NCI-H2196 treated with DMSO at 0.1 percent for 48 hours (cell line): ENCODE measurements around the gene SNORC.

ENCODE experiments used
- DNase-seq: peaks from one replicate; lab custom pipeline; 2025; ENCODE audit not compliant: unreplicated experiment; lab: John Stamatoyannopoulos, UW

SNORC gene

DNA sequence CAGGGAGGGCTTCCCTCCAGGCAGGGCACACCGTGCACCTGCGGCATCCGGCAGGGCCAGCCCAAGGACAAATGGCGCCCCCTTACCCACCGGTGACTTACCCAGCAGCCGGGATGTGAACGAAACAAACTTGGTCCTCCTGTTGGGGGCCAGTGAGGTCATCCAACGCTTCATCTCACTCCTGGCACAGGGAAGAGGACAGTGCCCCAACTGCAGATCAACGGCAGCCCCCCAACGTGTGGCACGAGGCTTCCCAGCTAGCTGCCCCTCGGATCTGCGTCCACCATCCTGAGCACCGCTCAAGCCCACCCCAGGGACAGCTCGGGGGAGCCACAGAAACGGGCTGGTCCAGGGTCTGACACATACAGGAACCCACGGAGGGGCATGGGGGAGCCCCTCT lies 12.0 kb downstream of the SNORC start:
- no peak for DNase-seq

DNA sequence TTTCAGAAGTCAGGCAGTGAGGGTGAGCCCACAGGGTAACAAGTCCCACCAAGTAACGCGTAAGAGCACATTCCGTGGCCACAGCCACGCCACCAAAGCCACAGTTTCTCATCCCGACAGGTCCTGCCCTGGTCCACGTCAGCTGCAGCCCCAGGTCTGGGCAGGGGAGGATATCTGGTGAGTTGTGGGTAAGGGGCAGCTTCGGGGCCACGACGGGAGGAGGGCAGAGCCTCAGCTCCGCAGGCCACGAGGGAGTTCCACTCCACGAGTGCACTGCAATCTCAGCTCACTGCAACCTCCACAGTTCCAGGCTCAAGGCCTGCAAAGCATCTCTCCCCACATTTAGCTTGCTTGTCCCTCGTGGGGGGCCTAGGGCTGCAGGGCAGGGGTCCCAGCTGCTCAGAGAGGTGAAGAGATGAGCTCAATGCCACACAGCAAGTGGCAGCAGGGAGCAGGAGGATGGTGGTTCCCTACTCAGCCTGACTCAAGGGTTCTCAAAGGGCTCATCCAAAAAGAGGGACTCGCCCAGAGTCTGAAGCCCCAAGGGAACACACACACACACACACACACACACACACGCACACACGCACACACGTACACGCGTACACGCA lies 12.5 kb downstream of the SNORC start:
- DNase-seq, result no peak

DNA sequence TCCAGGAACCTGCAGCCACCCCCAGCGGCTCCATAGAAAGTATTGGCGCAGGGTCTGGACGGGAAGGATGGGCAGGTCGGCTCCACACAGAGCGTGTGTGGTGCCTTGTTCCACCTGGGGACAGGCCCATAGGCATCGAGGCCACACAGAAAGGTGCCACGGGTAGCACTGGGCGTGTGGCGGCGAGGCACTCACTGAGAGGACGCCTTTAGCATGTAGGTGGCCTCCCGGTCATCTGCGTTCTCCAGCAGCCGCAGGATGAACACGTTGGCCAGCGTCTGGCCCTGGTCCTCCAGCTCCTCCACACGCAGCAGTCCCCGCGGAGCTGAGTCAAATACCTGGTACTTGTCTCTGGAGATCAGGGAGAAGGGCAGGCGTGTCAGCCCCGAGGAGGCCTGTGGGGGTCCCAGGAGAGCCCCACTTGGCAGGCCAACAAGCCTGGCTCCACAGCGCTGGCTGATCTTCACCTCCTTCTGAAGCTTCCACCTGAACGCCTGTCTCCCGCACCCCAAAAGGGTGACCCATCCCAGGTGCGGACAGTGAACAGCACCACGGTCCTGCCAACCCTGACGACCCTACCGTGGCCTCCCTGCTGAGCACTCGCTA lies 13.2 kb downstream of the SNORC start:
- no peak for DNase-seq

DNA sequence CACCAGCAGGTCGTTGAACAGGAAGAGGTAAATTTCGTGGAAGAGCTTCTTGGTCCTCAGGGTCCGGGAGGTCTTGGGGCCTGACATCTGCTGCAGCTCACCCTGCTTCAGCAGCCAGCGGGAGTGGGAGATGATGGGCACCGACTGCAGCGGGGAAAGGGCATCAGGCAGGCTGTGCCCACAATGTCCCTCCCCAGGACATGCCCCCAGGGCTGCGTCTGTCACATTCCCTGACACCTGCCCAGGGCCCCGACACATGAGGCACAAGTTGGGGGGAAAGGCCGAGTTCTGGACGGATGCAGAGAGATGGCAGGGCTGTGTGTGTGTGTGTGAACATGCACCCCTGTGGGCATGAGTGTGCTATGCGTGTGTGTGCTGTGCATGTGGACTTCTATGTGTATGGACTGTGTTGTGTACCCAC lies 13.9 kb downstream of the SNORC start:
- DNase-seq, result no peak

DNA sequence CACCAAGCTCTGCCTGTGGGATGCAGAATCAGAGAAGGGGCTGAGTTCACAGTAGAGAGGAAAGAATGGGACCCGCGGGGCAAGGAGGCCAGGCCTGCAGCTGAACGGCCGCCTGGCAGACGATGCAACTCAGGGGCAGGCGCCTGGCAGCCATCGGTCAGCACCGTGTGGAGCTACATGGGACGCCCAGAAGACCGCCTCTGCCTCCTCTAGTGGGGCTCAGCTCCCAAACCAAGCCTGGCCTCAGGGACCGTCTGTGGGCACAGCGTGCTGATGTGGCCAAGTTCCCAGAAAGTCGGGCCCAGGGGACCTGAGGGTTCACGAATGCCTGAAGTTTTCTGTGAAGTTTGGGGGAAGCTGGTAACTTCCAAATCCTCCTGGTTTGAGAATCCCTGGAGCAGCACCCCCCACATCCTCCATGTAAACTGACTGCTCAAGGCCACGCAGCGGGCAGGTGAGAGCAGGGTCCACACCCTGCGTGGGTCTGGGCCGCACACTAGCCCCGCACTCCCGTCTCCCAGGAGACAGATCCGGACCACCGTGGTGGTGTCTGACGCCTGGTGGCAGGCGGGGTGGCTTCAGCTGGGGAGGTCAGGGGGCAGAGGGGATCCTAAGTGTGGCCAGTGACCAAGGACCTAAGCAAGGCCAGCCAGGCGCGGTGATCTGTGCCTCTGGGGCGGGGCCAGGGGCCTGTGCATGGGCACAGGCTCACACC lies 14.6 kb downstream of the SNORC start:
- no peak for DNase-seq

DNA sequence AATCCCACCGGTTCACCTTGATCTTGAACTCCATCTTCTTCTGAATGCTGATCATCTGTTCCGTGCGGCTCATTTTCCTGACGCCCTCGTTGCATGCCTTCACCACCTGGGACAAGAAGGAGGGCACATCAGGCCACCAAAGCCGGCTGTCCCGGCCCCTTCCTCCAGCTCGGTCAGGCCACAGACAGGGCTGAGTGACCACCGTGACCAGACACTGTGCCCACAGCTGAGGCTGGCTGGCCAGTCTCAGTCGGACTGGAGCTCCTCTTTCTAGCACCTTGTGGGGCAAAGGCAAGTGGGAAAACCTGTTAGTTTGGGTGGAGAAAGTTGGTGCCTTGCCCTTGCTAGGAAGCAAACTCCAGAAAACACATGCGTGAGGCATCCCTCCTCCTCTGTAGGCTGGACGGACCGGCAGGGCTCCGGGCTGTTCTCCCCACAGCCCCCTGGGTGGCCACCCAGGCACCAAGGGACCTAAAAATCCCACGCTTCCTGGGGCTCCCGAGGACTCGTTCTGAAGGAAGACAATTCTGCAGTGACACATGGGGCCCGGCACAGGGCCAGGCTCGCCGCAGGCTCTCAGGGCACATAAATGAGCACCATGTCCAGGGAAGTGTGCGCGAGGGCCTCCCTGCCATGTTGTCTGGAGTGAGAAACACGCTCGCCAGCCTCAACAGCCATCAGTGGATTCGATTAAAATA lies 15.3 kb downstream of the SNORC start:
- no peak for DNase-seq

DNA sequence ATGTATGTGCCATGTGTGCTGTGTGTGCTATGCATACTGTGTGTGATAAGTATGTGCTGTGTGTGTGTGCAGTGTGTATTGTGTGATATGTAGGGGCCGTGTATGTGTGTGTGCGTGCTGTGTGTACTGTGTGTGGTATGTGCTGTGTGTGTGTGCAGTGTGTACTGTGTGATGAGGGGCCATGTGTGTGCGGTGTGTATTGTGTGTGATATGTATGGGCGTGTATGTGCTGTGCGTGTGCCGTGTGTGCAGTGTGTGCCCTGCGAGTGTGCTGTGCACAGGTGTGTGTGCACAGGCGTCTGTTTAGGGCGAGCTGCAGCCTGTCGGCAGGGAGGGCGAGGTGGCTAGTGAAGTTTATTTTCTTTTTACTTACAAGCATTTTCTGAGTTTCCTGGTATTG lies 16.1 kb downstream of the SNORC start:
- no peak for DNase-seq

DNA sequence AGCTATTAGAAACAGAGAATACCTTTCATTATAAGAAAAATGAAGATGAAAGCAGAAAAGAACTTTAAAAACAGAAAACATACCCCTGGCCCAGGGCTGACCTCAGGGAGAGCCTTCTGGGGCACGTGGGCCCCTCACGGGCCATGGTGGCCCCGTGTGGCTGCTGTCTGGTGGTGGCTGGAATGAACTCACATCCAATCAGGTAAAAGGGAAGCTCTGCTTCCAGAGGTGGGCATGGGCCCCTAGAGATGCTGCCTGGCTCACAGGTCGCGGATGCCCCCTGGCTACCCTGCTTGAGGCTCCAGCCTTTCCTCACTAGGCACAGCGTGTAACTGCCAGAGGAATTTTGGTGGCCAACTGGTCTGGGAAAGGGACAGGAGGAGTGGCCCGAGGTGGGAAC lies 16.6 kb downstream of the SNORC start:
- no peak for DNase-seq

DNA sequence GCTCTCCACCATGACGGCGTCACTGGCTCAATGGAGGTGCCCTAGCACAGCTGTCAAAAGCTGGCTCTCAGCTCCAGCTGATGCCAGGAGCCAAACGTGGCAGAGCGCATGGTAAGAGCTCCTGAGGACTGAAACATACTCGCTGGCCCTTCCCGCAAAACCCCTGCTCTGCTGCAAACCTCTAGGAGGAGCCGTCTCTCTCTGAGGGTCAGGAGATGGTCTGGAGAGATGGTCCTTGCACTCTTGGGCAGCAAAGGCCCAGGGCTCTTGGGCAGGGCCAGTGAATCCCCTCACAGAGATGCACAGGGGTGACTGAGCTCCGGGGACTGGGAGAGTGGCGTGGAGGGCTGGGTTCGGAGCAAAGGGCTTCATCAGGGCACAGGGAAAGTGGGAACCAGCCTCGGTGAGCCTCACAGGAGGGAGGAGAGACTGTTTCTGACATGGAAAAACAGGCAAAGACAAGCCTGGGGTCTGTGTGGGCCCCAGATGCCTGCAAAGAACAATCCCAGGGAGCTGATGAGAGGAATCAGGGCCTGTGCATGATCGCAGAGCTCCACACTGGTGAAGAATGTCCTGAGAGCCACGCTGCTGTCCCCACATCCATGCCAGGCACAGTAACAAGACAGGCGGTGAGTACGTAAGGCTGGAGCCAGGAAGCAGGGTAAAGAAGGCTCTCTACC lies 17.2 kb downstream of the SNORC start:
- no peak for DNase-seq

DNA sequence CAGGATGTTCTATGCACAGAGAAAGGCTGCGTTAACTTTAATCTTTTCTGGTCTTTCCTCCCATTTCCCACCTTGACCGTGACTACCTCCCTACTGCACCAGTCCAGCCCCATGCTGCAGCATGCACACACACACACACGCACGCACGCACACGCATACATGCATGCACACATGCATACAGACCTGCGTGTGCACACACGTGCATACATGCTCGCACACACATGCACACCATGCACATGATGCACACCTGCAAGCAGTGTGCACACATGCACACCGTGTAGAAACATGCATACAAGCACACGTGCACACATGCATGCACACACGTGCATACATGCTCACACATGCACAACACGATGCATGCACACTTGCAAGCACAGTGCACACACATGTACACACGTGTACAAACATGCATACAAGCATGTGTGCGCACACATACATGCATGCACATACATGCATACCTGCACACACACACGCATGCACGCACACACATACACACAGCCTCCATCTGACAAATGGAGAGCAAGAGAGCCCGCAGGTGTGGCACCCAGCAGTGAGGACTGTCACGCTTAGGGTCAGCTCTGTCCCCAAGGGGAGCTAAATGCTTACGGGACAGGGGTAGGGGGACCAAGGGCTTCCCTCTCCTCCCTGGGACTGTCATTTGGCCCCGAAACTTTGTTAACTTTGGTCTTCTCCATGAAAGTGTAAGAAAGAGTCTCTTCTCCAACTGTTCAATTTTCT lies 18.2 kb downstream of the SNORC start:
- DNase-seq, result no peak

DNA sequence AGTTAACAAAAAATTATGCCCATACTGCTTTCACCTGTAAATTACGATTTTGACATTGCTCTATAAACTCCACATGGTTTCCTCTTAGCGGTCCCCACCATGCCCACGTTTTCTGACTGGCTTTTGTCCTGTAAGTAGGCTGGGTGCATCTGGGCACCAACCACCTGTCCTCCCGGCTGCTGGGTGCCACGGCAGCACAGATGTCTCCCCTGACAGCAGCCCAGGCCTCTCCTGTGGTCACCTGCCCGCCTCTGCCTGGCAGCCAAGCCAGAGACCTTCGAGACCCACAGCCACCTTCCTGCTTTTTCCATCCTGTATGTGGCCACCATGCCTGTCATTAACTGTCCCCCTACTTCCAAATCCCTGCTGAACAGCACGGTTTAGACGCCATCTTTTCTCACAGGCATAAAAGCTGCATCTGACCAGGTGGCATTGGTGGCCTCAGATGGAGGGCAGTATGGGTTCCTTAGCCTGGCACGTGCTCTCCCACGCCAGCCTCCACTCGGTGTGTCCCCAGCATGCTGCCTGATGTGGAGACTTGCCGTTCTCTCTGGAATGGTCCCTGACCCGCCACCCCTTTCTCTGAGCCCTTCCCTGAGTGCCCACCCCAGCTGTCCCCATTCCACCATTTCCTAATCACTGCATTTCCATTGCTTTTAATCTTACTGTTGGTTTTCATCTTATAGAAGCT lies 18.9 kb downstream of the SNORC start:
- DNase-seq, result no peak

DNA sequence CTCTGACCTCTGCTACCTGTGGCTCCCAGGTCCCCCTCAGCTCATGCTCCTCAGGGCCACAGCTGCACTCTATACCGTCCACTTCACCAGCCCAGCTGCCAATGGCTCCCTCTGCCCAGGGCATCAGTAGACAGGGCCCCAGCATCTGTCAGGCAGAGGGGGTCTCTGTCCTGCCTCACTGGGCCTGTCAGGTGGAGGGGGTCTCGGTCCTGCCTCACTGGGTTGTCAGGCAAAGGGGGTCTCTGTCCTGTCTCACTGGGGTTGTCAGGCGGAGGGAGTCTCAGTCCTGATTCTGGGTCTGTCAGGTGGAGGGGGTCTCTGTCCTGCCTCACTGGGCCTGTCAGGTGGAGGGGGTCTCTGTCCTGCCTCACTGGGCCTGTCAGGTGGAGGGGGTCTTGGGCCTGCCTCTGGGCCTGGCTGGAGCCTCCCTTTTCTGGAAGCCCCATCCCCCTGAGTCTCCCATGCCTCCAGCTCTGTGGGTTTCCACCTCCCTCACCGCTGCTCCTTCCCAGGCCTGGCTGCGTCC lies 19.9 kb downstream of the SNORC start:
- DNase-seq, result no peak

DNA sequence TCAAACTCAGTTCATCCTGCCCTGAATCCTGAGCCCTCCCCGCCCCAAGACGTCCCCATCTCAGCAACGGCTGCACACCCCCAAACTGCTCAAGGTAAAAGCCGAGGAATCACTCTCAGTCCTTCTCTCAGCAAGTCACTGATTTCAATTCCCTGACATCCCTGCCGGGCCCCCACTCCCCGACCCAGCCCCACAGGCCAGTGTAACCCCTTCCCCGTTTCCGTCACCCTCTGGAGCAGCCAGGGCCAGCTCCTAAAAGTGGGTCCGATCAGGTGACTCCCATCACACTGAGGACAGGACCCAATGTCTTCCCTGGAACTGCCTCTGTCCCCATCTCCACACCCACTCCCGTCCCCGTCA lies 20.5 kb downstream of the SNORC start:
- DNase-seq, result no peak

DNA sequence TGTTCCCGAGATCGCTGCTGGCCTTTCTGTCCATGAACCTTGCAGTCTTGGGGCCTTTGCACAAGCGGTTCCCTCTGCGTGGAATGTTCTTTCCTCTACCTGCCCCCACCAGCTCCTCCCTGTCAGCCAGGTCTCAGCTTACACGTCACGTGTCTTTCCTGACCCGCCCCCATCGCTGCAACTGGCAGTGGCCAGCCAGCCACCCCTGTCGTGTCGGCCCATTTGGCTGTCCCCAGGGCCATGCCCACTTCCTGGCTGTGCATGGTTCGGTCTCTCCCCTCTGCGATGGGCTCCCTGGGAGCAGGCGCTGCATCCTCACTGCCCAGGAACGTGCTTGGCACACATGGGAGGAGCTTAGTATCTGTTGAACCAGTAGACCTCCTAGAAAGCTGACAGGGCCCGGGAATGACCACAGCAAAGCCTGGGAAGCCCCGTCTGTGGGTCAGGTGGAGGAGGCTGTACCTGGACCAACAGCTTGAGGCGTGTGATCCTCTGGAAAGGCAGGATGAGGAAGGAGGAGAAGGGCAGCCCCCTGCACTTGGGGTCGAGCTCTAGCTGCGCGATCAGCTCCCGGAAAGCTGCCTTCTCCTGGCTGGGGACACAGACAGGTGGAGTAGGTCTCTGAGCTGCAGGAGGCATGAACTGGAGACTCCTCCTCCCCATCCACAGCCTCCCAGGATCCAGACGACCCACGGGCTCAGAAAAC lies 21.0 kb downstream of the SNORC start:
- DNase-seq, result peak; percentile 64

DNA sequence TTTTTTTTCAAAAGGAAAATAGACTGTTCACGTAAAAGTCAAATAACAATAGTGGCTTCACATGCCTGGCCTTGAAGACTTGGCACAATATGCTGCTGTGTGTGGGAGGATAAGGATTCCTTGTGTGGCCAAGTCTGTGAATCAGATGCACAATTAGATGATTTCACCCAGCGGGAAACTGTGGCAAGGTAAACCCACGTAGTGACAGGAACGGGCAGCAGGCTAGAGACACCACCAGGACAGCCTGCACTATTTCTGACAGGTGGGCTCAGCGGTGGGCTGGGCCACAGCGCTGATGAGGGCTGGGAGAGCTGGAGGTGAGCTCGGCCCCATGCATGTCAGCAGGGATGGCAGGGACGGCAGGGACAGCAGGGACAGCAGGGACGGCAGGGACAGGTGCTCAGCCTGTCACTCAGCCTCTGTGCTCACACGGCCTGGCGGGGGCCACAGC lies 21.6 kb downstream of the SNORC start:
- no peak for DNase-seq

DNA sequence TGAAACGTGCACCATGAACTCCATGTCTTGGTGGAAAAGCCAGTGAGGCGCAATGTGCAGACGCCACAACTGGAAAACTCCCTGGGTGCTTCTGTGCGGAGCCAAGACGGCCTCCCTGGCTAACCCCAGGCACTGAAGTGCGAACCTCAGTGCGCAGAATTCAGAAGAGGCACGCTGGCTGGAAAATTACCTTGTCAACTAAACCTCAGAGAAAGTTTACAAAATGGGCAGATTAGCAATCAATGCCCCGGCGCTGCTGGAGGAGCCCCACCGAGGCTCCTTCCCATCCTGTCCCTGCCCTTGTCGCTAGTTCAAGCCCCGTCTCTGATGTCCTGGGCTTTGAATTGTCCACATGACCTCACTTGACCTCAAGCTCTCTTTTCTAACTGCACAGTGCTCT lies 22.2 kb downstream of the SNORC start:
- DNase-seq, result no peak

DNA sequence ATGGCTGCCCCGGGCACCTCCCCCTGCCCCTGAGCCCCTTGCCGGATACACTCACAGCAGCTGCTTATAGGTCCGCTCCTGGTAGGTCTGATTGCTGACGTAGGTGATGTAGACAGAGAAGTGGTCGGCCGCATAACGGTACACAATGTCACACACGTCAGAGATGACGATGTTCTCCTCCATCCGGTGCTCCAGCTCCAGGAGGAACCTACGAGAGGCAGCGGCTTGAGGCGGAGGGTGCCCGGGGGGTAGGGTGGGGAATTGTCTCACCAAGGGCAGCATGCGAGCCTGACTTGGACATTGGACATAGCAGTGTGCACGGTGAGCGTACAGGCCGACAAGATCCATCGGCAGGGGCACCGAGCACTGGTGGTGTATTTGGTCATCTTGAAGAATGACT lies 22.8 kb downstream of the SNORC start:
- DNase-seq, result no peak

DNA sequence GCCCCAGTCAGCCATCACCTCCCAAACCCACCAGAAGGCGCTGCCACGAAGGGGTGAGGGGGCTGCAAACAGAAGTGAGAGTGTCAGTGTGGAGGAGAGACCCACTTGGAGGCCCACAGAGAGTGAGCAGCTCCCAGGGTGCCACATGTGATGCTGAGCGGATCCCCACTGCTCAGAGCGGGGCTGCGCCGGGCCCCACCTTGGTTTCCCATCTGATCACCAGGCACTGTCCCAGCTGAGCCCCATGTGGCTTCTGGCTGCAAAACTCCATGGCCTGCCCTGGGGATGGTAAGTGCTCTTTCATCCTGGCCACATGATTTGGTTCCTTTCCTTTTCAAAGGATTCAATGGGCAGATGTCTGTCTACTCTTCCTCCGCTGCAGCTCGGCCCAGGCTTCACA lies 23.8 kb downstream of the SNORC start:
- no peak for DNase-seq

DNA sequence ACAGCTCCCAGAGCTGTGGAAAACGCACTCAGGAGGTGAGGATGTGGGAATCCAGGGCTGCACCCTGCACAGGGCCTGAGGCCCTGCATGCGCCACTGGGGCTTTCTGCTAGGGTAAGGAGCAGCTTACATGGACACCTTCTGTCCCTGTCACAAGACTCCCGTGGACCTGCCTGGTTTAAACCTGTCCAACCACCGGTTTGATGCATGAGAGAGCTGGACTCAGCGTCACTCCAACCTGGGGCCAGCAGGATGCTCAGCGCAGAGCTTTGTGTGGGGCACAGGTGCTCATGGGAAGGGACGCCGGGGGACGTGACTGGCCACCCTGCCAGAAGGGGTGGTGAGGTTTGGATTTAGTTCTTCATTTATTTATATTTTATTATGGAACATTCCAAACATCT lies 24.2 kb downstream of the SNORC start:
- no peak for DNase-seq
